ENCODE results near the gene DSPP.

The DSPP gene

DNA sequence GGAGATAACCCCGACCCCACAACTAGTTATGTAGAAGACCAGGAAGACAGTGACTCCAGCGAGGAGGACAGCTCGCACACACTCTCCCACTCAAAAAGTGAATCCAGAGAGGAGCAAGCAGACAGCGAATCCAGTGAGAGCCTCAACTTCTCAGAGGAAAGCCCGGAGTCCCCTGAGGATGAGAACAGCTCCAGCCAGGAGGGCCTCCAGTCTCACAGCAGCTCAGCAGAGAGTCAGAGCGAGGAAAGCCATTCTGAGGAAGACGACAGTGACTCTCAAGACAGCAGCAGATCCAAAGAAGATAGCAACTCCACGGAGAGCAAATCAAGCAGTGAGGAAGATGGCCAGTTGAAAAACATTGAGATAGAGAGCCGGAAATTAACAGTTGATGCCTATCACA is 54.5 kb downstream of the DSPP start:
- Histone ChIP-seq H3K18ac (ENCODE audit: low read length) (no peak overlapping the region), H3K27ac (ENCODE audit: low read depth, low read length) (no peak overlapping the region), H4K91ac (ENCODE audit: low read depth, low read length) (no peak overlapping the region), H3K4ac (ENCODE audit: low read depth, low read length) (no peak overlapping the region), H2AK5ac (ENCODE audit: low read length) (no peak overlapping the region), H4K12ac (ENCODE audit: low read depth, low read length) (no peak overlapping the region), H3K14ac (ENCODE audit: low read length) (no peak overlapping the region), H3K36me3 (ENCODE audit: control insufficient read depth in 1 of 2, insufficient read depth in 2 of 2, low read length in 2 of 2) (no peaks in the 10 kb centered on the region), H3K4me1 (ENCODE audit: control insufficient read depth in 1 of 2, insufficient read depth in 2 of 2, low read length in 2 of 2) (peaks cover 3 to 11% of the 10 kb centered on the region in 2 experiments), H2BK5ac (ENCODE audit: low read depth, low read length, poor library complexity) (no peak overlapping the region), H3K23ac (ENCODE audit: low read length) (no peak overlapping the region), H3K4me2 (ENCODE audit: low read length) (no peak overlapping the region), H3K9me3 (ENCODE audit: insufficient read depth, low read depth, low read length) (no peaks in the 10 kb centered on the region), H3K79me2 (ENCODE audit: control insufficient read depth, insufficient read depth, low read length, poor library complexity) (no peaks in the 10 kb centered on the region), H2BK120ac (ENCODE audit: insufficient read depth, low read length, poor library complexity) (no peak overlapping the region), H2BK12ac (ENCODE audit: low read length) (no peak overlapping the region), H3K79me1 (ENCODE audit: low read length) (peaks cover 5% of the 10 kb centered on the region), H2AFZ (ENCODE audit: insufficient read depth, low read length, poor library complexity) (no peak overlapping the region), H4K8ac (ENCODE audit: low read depth, low read length) (no peak overlapping the region), H3K4me3 (ENCODE audit: low read depth, low read length) (no peak overlapping the region), H3K27me3 (ENCODE audit: insufficient read depth, low read length) (no peaks in the 10 kb centered on the region), H3K9ac (ENCODE audit: low read length) (no peak overlapping the region)
- WGBS (ENCODE audit: extremely low coverage, insufficient coverage, insufficient read length): no CpG with 5 or more reads among the region's 9 CpGs
- no peak for DNase-seq

Measured in trophoblast cell (in vitro differentiated cells and primary cell).